HG02884 (cell line): ENCODE results near the gene MED4.
A peak's percentile ranks its signal among the peaks of the same experiment; 100 is the strongest.

Source experiments
- ATAC-seq: cut with Tn5 transposase; IDR thresholded peaks from one replicate; pipeline ENCODE4 v1.9.1; 2021; ENCODE audit warnings: mild to moderate bottlenecking, moderate library complexity; ENCODE audit not compliant: unreplicated experiment

The MED4 gene

GRCh38 chr13:48038761-48039160, 56.1 kb downstream of the MED4 start:
- no peak for ATAC-seq

GRCh38 chr13:48037346-48038173, 57.3 kb downstream of the MED4 start, which contains the start of gene NUDT15:
TSS of gene NUDT15 (plus strand) at chr13:48037726. CDS start at chr13:48037747, 21 bp downstream.
- ATAC-seq: peak; percentile 88

DNA sequence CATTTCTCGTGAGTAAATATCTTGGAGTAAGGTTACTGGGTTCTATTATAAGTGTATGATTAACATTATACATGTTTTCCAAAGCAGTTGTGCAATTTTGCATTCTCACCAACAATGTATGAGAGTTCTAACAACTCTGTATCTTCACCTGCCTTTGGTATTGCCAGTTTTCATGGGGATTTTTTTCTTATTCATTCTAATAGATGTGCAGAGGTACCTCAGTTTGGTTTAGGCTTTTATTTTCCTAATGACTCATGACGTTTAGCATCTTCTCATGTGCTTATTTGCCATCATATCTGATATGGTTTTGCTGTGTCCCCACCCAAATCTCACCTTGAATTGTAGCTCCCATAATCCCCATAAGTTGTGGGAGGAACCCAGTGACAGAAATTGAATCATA, 65.0 kb downstream of the MED4 start:
- no peak for ATAC-seq

DNA sequence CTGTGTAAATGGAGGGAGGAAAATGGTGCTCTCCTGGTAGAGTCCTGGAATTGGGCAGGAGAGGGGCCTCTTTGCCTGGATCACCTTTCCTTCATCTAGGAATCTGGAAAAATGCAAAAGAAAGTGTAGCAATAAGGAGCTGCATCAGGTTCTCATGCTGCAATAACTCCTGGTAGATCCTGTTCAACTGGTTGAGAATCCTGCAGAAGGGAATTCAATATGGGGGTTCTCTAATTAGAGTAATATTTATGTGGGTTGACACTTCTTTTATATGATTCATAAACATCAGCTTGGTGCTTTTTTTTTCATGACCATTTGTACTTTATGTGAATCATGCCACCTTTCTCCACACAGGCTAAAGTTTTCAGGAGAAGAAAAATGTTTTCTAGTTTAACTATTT, 66.8 kb downstream of the MED4 start:
- ATAC-seq: no peak
